Stimulated activated CD8-positive, alpha-beta memory T cell treated with anti-CD3 and anti-CD28 coated beads, Interleukin-4, amount 100 ng/mL, for 48 hours (primary cell): ENCODE data around the gene CALCB.

Source experiments
- DNase-seq: peaks from one replicate; pipeline ENCODE4 v3.0.0-alpha.2; 2020

Gene CALCB

GRCh38 chr11:15074206-15075161 is 1.1 kb downstream of the CALCB start:
- DNase-seq: peak; percentile 96

GRCh38 chr11:15075162-15075526 is 1.8 kb downstream of the CALCB start:
- DNase-seq: no peak

GRCh38 chr11:15091175-15091574 is 17.8 kb downstream of the CALCB start:
- DNase-seq: no peak

- DNase-seq: no peak
Measured at GRCh38 chr11:15091625-15092024, 18.2 kb downstream of the CALCB start.

GRCh38 chr11:15093432-15093831 is 20.0 kb downstream of the CALCB start:
- DNase-seq: no peak

GRCh38 chr11:15095736-15096228 is 22.4 kb downstream of the CALCB start:
- no peak for DNase-seq

- DNase-seq: no peak
Measured at GRCh38 chr11:15097411-15097810, 24.0 kb downstream of the CALCB start.

GRCh38 chr11:15099267-15099666 is 25.9 kb downstream of the CALCB start:
- DNase-seq: no peak

- DNase-seq: peak; percentile 73
Measured at GRCh38 chr11:15101072-15101709, 27.8 kb downstream of the CALCB start.

- DNase-seq: no peak
Measured at GRCh38 chr11:15104166-15104565, 30.8 kb downstream of the CALCB start.

- no peak for DNase-seq
Measured at GRCh38 chr11:15106201-15106965, 33.0 kb downstream of the CALCB start.

- no peak for DNase-seq
Measured at GRCh38 chr11:15107730-15108515, 34.5 kb downstream of the CALCB start.

GRCh38 chr11:15108592-15109130 is 35.3 kb downstream of the CALCB start:
- DNase-seq: no peak

GRCh38 chr11:15109602-15110001 is 36.2 kb downstream of the CALCB start:
- no peak for DNase-seq

- no peak for DNase-seq
Measured at GRCh38 chr11:15111215-15111614, 37.8 kb downstream of the CALCB start.

GRCh38 chr11:15112131-15112541 is 38.7 kb downstream of the CALCB start:
- DNase-seq: no peak

GRCh38 chr11:15113381-15113780 is 40.0 kb downstream of the CALCB start:
- no peak for DNase-seq

GRCh38 chr11:15114501-15115475 is 41.4 kb downstream of the CALCB start, which contains the start of gene INSC:
TSS of gene INSC (plus strand) at chr11:15114923. CDS start at chr11:15149175, 34,252 bp downstream.
- DNase-seq: no peak

- no peak for DNase-seq
Measured at GRCh38 chr11:15115686-15116085, 42.3 kb downstream of the CALCB start.

- DNase-seq: no peak
Measured at GRCh38 chr11:15117751-15118150, 44.4 kb downstream of the CALCB start.

GRCh38 chr11:15118431-15118830 is 45.0 kb downstream of the CALCB start:
- no peak for DNase-seq
